GM18870 (cell line): ENCODE data around the gene EMC9.

ENCODE experiments used
- ATAC-seq: cut with Tn5 transposase; IDR thresholded peaks from one replicate; pipeline ENCODE4 v1.9.1; 2021; ENCODE audit warnings: moderate library complexity; ENCODE audit not compliant: unreplicated experiment

The EMC9 gene

GRCh38 chr14:24092505-24093206, 48.7 kb downstream of the EMC9 start:
- no peak for ATAC-seq

DNA sequence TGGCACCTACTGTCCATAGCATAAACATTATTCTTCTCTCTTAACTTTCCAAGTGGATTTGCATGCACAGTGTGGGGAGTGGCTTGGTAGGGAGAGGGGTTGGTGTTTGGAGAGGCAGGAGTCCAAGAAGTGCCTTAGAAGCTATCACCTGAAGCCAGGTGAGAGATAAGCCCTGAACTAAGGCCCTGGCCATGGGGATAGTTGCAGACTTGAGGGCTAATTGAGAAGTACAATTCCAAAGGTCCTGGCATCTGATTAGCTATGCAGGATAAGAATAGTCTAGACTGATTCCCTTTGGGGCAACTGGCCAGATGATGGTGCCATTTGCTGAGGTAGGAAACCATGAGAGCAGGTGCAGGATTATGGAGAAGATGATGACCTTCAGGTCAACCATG, 49.3 kb downstream of the EMC9 start:
- no peak for ATAC-seq

DNA sequence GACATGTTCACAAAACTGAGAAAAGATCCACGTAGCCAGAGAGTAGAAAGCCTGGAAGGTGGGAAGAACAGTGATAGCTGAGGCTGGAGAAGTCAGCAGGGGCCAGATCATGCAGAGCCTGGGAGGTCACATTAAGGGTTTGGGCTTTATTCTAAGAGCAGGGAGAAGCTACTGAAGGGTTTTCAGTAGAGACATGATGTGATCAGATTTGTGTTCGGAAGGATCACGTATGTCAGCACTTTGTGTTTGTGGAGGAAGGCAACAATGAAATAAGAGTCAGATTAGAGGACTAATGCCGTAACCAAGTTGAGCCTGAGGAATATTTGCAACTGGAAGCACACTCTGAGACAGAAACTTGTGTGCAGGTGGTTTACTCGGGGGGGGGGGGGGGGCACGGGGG, 51.5 kb downstream of the EMC9 start:
- ATAC-seq = no peak
